NCI-H1048 (cell line): ENCODE results near the gene WDR11.

Source experiments
- DNase-seq: peaks from one replicate; lab custom pipeline; 2025; lab: John Stamatoyannopoulos, UW

The WDR11 gene

GRCh38 chr10:120944586-120945125 is 93.5 kb downstream of the WDR11 start:
- DNase-seq: no peak

DNA sequence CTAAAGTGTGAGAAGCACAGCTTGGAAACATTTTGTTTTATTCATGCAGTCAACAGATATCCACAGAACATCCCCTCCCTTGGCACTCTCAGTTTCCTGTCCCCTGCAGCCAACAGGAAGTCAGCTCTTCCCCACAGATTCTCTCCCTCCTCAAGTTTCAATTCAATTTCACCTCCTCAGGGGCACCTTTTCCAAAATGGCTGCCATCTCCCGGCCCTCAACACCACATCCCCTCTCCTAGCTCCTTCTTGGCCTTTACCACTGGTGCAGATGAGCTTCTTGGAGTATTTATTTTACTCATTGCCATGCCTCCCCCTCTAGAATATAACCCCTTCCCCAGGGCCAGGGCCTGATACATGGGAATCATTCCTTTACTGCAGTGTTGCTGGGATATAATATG is 94.0 kb downstream of the WDR11 start:
- DNase-seq: no peak

GRCh38 chr10:120945801-120946302 is 94.7 kb downstream of the WDR11 start:
- no peak for DNase-seq

DNA sequence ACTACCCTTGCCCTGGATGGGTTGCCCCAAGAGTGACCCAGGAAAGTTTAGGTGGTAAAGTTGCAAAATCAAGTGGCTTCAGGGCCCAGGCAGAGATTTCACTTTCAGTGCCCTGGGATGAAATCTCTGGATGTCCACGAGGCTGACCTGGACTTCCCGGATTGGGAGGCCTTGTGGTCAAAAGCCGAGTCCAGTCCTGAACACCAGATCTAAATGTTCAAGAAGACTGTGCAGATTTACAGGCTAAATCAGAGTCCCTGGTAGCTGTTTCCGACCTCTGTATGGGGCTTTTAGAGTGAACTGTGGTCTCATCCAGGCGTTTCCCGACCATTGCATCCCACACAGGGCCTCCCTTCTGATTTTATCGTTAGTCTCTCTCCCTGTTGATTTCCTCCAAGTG is 95.3 kb downstream of the WDR11 start:
- no peak for DNase-seq

DNA sequence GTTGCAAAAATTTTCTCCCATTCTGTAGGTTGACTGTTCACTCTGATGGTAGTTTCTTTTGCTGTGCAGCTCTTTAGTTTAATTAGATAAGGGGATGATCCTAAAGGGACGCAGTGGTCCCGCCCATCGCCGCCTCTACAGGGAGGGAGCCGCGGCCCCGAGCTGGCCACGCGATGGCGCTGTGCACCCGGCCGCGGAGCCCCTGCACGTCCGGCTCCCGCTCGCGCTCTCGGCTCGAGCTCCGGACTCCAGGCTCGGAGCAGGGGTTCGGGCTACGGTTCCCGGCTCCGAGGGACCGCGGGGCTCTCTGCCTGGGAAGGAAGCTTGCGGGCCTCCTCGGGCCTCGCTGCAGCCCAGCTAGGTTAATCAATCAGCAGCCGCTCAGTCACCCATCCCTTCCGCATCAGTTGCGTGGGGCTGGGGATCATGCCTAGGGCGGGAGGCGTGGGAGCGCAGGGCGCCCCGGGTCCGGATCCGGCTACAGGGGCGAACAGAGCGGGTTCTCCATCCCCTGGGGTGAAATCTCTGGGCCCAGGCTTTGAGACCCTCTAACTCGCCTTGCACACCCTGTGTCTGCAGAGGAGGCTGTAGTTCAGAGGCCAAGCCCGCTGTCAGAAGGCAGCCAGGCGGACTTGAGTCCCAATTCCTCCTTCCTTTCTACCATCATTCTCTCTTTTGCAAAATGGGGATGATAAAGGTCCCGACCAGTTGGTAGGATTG is 97.9 kb downstream of the WDR11 start:
- DNase-seq: no peak

- no peak for DNase-seq
Observed at GRCh38 chr10:120949609-120950031, 98.5 kb downstream of the WDR11 start.

DNA sequence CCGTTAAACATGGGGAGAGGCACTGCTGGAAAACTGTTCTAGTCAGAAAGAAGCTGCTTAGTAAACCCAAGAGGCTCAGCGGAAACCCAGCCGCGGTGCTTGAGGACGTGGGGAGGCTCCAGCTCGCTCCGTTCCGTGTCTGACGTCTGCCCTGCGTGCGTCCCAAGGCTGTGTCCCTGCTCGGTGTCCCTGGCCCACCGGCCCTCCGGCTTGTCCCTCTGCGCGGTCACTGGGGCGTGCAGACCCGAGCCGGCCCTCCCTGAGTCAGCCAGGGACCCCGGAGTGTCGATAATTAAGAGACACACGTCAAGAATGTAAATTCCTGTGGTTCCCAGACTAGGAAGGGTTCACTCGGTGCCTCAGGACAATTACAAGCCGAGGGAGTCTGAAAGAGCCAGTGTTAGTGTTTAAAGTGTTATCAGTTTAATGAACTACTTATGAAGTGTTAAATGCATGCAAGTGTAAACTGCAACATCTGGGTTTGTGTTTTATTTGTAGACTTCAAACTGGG is 98.9 kb downstream of the WDR11 start:
- DNase-seq: no peak

GRCh38 chr10:120951288-120951687 is 100.1 kb downstream of the WDR11 start:
- no peak for DNase-seq

GRCh38 chr10:120953897-120954296 is 102.7 kb downstream of the WDR11 start:
- DNase-seq: no peak
